Dendritic cell treated with granulocyte-macrophage colony-stimulating factor and Interleukin-4, amounts not matched to agents 40 ng/mL and 50 ng/mL, for 4 days (primary cell): Measurements from ENCODE around the gene RBFA.
"Not testable (repeated sequence)": the region's sequence is repeated elsewhere in the genome, so short reads cannot be mapped to it uniquely, and the experiment has no call there.

Experiments used
- H3K27ac Mint-ChIP-seq: one replicate; pipeline ENCODE4 v1.8.0; 2022; ENCODE audit warnings: mild to moderate bottlenecking, mixed read lengths
- H3K27me3 Mint-ChIP-seq: one replicate; pipeline ENCODE4 v1.8.0; 2022; ENCODE audit warnings: mild to moderate bottlenecking, mixed read lengths
- H3K36me3 Mint-ChIP-seq: one replicate; pipeline ENCODE4 v1.8.0; 2022; ENCODE audit warnings: low read depth, mixed read lengths
- H3K4me1 Mint-ChIP-seq: one replicate; pipeline ENCODE4 v1.8.0; 2022; ENCODE audit warnings: low read depth, mixed read lengths
- H3K4me3 Mint-ChIP-seq: one replicate; pipeline ENCODE4 v1.8.0; 2022; ENCODE audit warnings: mild to moderate bottlenecking, moderate library complexity, mixed read lengths
- H3K9me3 Mint-ChIP-seq: one replicate; pipeline ENCODE4 v1.8.0; 2022; ENCODE audit warnings: mixed read lengths
- intact Hi-C: fragments of 100-400 bp; cut with micrococcal nuclease; formaldehyde crosslinking; loops from one replicate; pipeline ENCODE4 v1.15.0; 2022

The RBFA gene

DNA sequence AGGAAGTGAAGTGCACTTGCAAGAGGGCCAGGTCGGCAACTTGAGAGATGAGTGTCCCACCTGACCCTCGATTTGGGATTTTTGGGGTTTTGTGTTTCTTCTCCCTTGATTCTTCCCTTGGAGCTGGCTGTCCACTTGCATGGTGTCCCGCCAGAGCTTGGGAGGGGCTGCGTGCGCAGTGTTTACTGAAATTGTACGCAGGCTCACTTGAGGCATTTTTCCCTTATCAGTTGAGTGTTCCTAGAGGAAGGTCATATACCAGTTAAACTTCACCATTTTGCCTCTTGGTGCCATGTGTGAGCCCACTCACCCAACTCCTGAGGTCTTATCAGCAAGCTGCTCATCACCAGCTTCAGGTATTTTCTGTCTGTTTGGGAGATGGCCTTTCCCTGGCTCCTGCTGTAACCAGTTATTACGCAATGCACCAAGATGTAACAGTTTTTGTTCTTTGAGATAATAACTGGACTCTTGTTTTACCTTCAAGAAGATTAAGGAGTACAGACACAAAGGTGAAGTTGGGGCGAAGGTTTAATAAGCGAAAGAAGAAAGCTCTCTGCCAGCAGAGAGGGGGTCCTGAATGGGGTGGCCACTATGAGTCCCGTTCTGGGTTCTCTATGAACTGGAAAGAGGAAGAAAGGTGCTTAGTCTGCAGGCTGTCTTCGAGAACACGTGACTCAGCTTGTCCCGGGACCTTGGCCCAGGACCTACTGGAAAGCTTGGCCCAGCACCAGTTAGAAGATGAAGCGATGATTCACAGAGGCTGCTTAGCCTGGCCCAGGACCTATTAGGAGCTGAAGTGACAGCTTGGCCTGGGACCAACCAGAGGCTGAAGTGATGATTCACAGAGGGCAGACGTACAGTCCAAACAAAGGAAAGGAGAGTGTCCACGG is 24.3 kb upstream of the RBFA start:
- Mint-ChIP-seq H3K4me1 (no peaks in the 10 kb centered on the region), H3K4me3 (no peak overlapping the region), H3K36me3 (no peaks in the 10 kb centered on the region), H3K27ac (no peak overlapping the region), H3K27me3 (no peaks in the 10 kb centered on the region), H3K9me3 (peaks cover 70% of the 10 kb centered on the region)
- intact Hi-C loops: no loop called here

DNA sequence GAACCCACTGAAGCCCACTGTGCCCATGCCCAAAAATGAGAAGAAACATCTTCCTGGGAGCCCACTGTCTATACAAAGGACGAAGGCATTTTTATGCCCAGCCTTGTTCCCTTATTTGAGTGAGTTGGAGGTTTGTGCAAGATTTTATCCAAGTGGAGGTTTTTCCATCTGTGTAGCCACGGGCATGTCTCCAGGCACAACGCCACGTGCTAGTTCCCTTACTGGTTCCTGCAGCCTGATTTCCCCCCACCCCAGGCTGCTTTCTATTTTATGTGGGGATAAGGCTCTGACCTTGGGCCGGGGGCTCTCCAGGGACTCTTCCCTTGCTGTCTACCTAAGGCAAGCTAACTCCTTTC is 23.7 kb upstream of the RBFA start:
- Mint-ChIP-seq H3K9me3 (peaks cover 70% of the 10 kb centered on the region), H3K27ac (no peak overlapping the region), H3K36me3 (no peaks in the 10 kb centered on the region), H3K27me3 (no peaks in the 10 kb centered on the region), H3K4me1 (no peaks in the 10 kb centered on the region), H3K4me3 (no peak overlapping the region)
- intact Hi-C loops: no loop called here

DNA sequence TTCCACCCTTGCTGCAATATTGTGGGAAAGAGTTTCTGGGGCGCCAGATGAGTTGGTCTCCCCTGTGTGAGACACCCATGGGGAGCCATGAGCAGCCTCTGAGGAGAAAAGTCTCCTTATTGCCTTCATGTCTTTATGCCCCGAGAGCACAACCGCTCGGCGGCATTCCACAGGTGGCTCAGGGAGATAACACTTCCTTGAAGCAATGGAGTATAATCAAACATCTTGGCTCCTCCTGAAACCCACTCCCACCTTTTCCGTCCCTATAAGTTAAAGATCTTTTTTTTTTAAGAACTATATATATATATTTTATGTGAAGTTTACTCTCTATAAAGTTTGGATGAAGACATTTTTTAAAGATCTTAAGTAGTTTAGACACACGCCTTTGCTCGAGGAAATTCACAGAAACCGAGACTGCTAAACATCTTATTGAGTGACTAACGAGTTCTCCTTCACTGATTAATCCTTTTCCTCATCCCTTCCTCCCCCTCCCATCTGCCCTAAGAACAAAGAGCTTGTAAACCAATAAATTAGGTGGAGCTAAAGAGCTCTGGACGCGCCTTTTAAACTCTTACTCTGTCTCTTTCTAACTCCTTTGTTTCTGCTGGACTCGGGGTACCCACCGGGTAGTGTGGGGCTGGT is 22.6 kb upstream of the RBFA start:
- H3K36me3 Mint-ChIP-seq, H3K27me3 Mint-ChIP-seq, H3K4me3 Mint-ChIP-seq, H3K27ac Mint-ChIP-seq, H3K4me1 Mint-ChIP-seq, intact Hi-C loops: not testable (repeated sequence)
- peaks cover 70% of the 10 kb centered on the region for H3K9me3 Mint-ChIP-seq

DNA sequence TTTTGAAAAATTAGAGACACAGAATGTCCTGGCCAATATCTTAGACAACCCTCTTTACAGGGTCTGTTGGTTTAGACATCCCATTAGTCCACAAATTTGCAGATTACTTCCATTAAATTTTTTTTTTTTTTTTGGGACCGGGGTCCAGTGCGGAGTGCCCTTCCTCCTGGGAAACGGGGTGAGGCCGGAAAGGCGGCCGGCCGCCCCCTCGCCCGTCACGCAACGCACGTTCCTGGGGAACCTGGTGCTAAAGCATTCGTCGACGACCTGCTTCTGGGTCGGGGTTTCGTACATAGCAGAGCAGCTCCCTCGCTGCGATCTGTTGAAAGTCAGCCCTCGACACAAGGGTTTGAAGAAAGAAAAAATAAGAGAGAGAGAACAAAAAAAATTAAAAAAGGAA is 21.5 kb upstream of the RBFA start:
- intact Hi-C loops: no loop called here
- Mint-ChIP-seq H3K27ac (no peak overlapping the region), H3K27me3 (no peaks in the 10 kb centered on the region), H3K4me3 (no peak overlapping the region), H3K9me3 (peaks cover 70% of the 10 kb centered on the region), H3K36me3 (no peaks in the 10 kb centered on the region), H3K4me1 (no peaks in the 10 kb centered on the region)

DNA sequence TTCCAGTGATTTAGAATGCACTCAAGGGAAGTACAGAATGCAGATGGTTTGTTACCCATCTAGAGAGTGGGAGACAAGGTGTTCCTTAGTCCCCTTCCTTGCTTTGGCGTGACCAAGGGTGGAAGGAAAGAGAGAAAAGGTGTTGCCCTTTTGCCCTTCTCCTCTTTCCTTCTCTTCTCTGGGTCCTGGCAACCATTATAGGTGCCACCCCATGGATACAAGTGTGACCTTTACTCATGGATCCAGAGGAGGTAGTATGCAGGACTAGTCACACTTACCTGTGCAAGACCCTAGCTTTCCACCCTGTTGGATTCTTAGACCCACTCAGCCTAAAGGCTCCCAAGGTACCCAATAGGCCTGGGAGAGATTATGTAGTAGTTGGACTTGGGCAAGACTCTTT is 11.6 kb upstream of the RBFA start:
- peaks cover 94% of the 10 kb centered on the region for H3K9me3 Mint-ChIP-seq
- peaks cover 10% of the 10 kb centered on the region for H3K36me3 Mint-ChIP-seq
- intact Hi-C loops: no loop called here
- no peaks in the 10 kb centered on the region for H3K27me3 Mint-ChIP-seq
- H3K27ac Mint-ChIP-seq: no peak overlapping the region
- no peaks in the 10 kb centered on the region for H3K4me1 Mint-ChIP-seq
- no peak overlapping the region for H3K4me3 Mint-ChIP-seq

DNA sequence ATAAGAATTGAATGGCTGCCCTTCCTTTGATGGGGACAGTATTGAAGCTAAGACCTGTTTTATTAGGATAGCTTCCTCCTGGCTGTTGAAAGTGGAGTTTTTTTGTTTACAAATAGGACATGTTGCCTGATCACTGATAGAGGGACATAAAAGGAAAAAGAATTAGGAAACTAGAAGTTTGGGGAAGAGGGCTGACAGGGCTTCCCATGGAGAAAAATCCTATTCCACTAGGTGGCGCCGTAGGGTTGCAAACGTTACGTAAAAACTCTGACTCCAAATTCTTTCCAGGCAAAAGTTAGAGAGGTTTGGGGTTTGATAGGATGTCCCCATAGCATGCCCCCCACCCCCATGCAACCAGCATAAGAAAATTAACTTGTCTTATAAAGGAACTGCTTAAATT is 11.1 kb upstream of the RBFA start:
- Mint-ChIP-seq H3K4me3 (no peak overlapping the region), H3K4me1 (no peaks in the 10 kb centered on the region), H3K27me3 (no peaks in the 10 kb centered on the region), H3K27ac (no peak overlapping the region), H3K36me3 (peaks cover 10% of the 10 kb centered on the region), H3K9me3 (peaks cover 90% of the 10 kb centered on the region)
- intact Hi-C loops: no loop called here

DNA sequence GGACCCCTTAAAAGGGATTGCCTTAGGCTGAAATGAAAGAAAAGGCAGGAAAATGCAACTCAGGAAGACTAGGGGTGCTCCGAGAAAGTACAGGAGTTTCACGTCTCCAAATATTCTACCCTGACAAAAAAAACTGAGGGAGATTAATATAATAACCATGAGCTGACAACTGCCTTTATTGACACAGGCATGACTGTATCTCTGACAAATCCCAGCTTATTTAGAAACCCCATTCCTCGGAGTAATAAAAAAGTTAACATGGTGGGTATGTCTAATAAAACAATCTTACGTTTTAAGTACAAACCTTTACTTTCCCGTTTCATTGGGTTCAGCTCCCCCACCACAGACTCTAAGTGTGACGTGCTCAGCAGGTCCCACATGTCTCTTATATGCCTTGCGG is 7.9 kb upstream of the RBFA start:
- H3K9me3 Mint-ChIP-seq: peaks cover 73% of the 10 kb centered on the region
- no peak overlapping the region for H3K27ac Mint-ChIP-seq
- H3K4me1 Mint-ChIP-seq: no peaks in the 10 kb centered on the region
- peaks cover 1% of the 10 kb centered on the region for H3K27me3 Mint-ChIP-seq
- peaks cover 10% of the 10 kb centered on the region for H3K36me3 Mint-ChIP-seq
- intact Hi-C loops: no loop called here
- H3K4me3 Mint-ChIP-seq: no peak overlapping the region

DNA sequence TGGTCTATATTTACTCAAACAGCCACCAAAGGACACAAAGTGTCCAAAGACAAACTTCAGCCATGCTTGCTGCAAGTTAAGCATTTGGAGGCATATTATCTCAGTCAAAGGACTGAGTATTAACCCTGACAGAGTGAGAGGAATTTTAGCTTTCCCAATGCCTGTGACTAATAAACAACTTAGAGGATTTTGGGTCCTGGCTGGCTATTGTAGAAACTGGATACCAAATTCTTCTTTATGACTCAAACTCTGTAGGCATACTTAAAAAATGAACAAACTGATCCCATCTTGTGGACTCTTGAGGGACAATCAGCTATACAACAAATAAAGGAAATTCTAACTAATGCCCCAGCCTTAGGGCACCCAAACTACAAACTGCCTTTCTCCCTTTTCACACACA is 6.5 kb upstream of the RBFA start:
- intact Hi-C loops, H3K4me1 Mint-ChIP-seq, H3K36me3 Mint-ChIP-seq, H3K27me3 Mint-ChIP-seq, H3K4me3 Mint-ChIP-seq, H3K27ac Mint-ChIP-seq: not testable (repeated sequence)
- H3K9me3 Mint-ChIP-seq: peaks cover 59% of the 10 kb centered on the region

DNA sequence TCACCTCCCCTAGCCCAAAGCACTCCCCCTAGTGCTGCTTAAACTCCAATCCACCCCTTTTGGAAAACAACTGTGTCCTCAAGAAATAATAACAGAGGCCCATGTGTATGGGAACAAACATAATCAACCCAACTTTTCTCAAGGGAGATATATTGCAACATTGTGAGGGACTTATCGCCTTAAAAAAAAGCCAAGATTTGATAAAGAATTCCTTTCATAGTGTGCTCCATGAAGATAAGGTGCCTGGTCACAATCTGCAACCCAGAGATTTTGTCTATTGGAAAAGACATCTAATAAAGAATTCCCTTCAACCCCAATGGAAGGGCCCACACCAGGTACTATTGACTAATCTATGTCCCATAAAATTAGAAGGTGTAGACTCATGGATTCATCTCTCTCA is 4.5 kb upstream of the RBFA start:
- H3K9me3 Mint-ChIP-seq: peaks cover 40% of the 10 kb centered on the region
- H3K4me1 Mint-ChIP-seq: peaks cover 12% of the 10 kb centered on the region
- intact Hi-C loops: loop anchor here (5.0 kb wide), 2 partner anchors 97 to 118 kb away; no protein-coding TSS in a partner anchor
- no peak overlapping the region for H3K4me3 Mint-ChIP-seq
- peaks cover 7% of the 10 kb centered on the region for H3K36me3 Mint-ChIP-seq
- H3K27me3 Mint-ChIP-seq: peaks cover 1% of the 10 kb centered on the region
- no peak overlapping the region for H3K27ac Mint-ChIP-seq

DNA sequence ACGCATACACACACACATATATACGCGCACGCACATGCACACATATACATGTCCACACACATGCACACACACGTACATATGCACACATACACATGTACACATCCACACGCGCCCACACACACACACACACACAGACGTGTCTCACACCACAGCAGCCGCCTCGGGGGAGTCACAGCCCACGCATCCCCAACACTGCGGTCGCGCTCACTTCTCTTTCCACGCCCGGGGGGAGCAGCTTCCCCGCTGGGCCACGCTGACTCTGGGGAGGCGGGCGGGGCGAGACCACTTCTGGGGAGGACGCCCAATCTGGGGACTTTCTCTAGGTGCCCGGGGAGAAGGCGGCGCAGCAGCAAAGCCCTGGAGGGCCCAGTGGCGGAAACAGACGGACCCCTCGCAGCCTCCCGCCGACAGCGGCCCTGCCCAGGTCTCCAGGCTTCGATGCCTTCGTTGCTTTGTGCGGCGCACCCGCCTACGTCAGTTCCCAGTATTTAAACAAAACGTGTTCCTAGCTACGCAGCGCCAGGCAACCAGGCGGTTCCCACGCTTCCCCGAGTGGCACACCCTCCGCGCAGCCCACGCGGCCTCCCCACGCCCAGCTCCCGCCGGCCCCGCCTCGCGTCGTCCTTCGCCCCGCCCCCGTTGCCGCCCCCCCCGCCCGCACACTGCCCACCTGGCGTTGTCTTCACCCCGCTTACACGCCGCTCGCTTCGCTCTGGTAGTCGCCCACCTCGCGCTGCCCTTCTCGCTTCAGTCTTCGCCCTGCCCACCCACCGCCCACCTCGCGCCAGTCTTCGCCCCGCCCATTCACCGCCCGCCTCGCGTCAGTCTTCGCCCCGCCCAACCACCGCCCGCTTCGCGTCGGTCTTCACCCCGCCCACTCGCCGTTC is 810 bp upstream of the RBFA start:
- Mint-ChIP-seq H3K9me3 (peaks cover 13% of the 10 kb centered on the region), H3K4me3 (peak overlapping the region; percentile 82), H3K27me3 (peaks cover 1% of the 10 kb centered on the region), H3K4me1 (peaks cover 27% of the 10 kb centered on the region), H3K27ac (peak overlapping the region; percentile 95), H3K36me3 (peaks cover 22% of the 10 kb centered on the region)
- intact Hi-C loops: loop anchor here (1.0 to 5.0 kb wide), 5 partner anchors 45 to 114 kb away; partner anchors contain the start of genes ADNP2, SLC66A2 and TXNL4A

DNA sequence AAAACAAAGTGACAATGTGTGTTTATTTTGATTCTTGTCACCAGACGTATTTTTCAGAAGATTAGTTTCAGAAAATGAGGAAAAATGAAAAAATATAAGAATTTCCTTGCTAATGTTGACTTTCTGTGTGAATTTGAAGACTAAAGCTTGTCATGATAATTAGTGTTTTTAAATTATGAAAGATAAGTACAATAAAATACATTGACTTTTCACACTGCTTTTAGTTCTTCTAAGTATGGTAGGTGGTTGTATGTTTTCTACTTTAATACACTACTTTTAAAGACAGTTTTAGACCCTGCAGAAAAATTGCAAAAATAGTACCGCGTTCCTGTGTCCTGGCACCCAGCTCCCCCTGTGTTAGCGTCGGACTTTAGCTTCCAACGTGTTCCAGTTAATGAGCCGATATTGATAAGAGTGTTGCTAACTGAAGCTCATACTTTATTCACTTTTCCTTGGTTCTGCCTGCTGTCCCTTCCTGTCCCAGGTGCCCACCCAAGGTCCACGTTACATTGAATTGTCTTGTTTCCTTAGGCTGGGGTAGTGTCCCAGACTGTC is 695 bp downstream of the RBFA start:
- Mint-ChIP-seq H3K4me3 (peak overlapping the region; percentile 82), H3K27me3 (no peaks in the 10 kb centered on the region), H3K36me3 (peaks cover 29% of the 10 kb centered on the region), H3K27ac (peak overlapping the region; percentile 95), H3K9me3 (peaks cover 4% of the 10 kb centered on the region), H3K4me1 (peaks cover 27% of the 10 kb centered on the region)
- intact Hi-C loops: loop anchor here (1.0 to 5.0 kb wide), 4 partner anchors 47 to 112 kb away; partner anchors contain the start of genes ADNP2 and TXNL4A

DNA sequence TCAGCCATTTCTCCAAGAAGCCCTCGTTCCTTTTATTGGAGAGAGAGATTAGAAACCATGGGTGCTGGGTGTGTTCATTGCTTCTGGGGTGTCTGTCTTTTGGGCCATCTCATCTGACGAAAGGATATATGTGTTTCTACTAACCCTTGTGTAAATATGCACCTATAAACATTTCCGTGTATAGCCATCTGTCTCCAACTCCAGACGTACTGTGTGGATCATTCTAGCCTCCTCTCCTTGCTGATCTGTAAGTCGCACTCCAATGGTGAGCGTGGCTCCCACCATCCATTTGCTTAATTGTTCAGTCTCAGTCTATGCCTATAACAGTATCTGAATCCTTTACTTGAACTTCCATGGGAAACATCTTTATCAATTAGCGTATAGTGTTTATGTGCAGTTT is 1.8 kb downstream of the RBFA start:
- Mint-ChIP-seq H3K27me3 (no peaks in the 10 kb centered on the region), H3K27ac (no peak overlapping the region), H3K36me3 (peaks cover 33% of the 10 kb centered on the region), H3K4me3 (no peak overlapping the region), H3K9me3 (no peaks in the 10 kb centered on the region), H3K4me1 (peaks cover 27% of the 10 kb centered on the region)
- intact Hi-C loops: loop anchor here (2.0 kb wide), 1 partner anchor 73 kb away; the partner anchor contains the start of gene ADNP2

DNA sequence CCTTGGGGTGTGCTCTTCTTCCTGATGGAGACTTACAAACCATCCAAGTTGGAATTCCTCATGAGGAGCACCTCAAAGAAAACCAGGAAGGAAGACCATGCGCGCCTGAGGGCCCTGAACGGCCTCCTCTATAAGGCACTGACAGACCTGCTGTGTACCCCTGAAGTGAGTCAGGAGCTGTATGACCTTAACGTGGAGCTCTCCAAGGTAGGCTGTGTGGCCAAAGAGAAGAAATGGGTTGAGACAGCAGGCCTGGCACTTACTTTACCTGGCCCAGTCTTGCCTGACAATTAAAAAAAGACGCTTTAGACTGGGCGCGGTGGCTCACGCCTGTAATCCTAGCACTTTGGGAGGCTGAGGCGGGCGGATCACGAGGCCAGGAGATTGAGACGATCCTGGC is 3.1 kb downstream of the RBFA start:
- no peak overlapping the region for H3K4me3 Mint-ChIP-seq
- H3K9me3 Mint-ChIP-seq: no peaks in the 10 kb centered on the region
- no peaks in the 10 kb centered on the region for H3K27me3 Mint-ChIP-seq
- peaks cover 42% of the 10 kb centered on the region for H3K36me3 Mint-ChIP-seq
- H3K27ac Mint-ChIP-seq: no peak overlapping the region
- peaks cover 27% of the 10 kb centered on the region for H3K4me1 Mint-ChIP-seq
- intact Hi-C loops: no loop called here
